H1 (cell line): ENCODE data around the gene WASF1. TPM values are rescaled to one million over a fixed set of nuclear protein-coding genes. Genes with fewer than 3 reads are reported as not detected.

Experiments used
- BACH1 ChIP-seq: IDR thresholded peaks from 2 replicates; pipeline ENCODE4 v1.6.1; 2012; ENCODE audit warnings: low read length, improper control_type of control experiment
- HDAC6 ChIP-seq: IDR thresholded peaks from one replicate; pipeline ENCODE4 v1.7.1; 2012; ENCODE audit warnings: low read depth, mild to moderate bottlenecking, inconsistent platforms, low read length, moderate library complexity
- SIX5 ChIP-seq: IDR thresholded peaks from 2 replicates; pipeline ENCODE4 v1.6.1; 2011; ENCODE audit warnings: mild to moderate bottlenecking, low read depth, low read length
- TAF7 ChIP-seq: optimal IDR thresholded peaks from 2 replicates; pipeline ENCODE3; 2011; ENCODE audit warnings: low read depth, mild to moderate bottlenecking, inconsistent platforms, low read length, moderate library complexity, borderline replicate concordance
- YY1 ChIP-seq: IDR thresholded peaks from 2 replicates; pipeline ENCODE4 v1.6.1; 2011; ENCODE audit warnings: low read depth, mild to moderate bottlenecking, low read length
- polyA plus RNA-seq, 7 experiments: library from polyadenylated mRNA; depleted of rRNA in 3 of 7; stranded (reverse) in 5 of 7; unstranded in 2 of 7; fragments of >200 nt in 5 of 7; fragments of 200-250 nt in 2 of 7; gene quantifications; 1 replicate in 5 of 7; 2 replicates in 1 of 7; 4 replicates in 1 of 7; pipeline versions ENCODE4 v1.2.1 to v1.2.3, GENCODE V29; 2011 to 2013; ENCODE audit warnings: missing spikeins in 2 of 7, mixed read lengths in 2 of 7
- total RNA-seq: library from RNA; stranded (reverse); fragmentation: NEBNext Ultra II Directional; extraction: Animal tissue kit (Norgen Biotek cat#: 25700); gene quantifications from 2 replicates; pipeline ENCODE4 v1.2.1, GENCODE V29; 2021
- TF ChIP-seq, protein P1 (sequence below): fragments of 300-600 bp; sonication (generic); IDR thresholded peaks from 2 replicates; pipeline ENCODE4 v1.7.1; 2012; ENCODE audit warnings: low read length, moderate library complexity, mild to moderate bottlenecking, inconsistent platforms; ENCODE audit not compliant: insufficient replicate concordance

WASF1 gene
- total and polyA plus RNA-seq, 2 of the 8 experiments (the other 6 are each of a cell fraction or from before 2014, with no cell fraction given): 37.6 to 39.9 TPM

DNA sequence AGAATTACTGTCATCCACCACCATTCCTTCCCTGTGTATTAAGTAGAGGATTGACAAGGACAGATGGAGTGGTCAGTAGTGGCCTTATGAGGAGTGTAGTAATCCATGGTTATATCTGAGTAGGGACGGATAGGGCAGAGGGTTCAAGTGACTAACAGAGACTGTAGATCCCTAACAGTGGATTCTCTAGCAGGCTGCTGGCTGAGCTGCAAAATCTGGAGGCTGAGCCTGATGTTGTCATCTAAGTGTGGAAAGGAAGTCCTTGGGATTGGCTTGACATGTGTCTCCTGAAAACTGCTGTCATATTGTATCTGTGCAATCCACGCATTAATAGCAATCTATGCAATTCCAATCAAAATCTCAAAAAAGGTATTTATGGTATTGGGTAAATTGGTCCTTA is 94.2 kb downstream of the WASF1 start (continued):
- TF ChIP-seq, protein P1, sequence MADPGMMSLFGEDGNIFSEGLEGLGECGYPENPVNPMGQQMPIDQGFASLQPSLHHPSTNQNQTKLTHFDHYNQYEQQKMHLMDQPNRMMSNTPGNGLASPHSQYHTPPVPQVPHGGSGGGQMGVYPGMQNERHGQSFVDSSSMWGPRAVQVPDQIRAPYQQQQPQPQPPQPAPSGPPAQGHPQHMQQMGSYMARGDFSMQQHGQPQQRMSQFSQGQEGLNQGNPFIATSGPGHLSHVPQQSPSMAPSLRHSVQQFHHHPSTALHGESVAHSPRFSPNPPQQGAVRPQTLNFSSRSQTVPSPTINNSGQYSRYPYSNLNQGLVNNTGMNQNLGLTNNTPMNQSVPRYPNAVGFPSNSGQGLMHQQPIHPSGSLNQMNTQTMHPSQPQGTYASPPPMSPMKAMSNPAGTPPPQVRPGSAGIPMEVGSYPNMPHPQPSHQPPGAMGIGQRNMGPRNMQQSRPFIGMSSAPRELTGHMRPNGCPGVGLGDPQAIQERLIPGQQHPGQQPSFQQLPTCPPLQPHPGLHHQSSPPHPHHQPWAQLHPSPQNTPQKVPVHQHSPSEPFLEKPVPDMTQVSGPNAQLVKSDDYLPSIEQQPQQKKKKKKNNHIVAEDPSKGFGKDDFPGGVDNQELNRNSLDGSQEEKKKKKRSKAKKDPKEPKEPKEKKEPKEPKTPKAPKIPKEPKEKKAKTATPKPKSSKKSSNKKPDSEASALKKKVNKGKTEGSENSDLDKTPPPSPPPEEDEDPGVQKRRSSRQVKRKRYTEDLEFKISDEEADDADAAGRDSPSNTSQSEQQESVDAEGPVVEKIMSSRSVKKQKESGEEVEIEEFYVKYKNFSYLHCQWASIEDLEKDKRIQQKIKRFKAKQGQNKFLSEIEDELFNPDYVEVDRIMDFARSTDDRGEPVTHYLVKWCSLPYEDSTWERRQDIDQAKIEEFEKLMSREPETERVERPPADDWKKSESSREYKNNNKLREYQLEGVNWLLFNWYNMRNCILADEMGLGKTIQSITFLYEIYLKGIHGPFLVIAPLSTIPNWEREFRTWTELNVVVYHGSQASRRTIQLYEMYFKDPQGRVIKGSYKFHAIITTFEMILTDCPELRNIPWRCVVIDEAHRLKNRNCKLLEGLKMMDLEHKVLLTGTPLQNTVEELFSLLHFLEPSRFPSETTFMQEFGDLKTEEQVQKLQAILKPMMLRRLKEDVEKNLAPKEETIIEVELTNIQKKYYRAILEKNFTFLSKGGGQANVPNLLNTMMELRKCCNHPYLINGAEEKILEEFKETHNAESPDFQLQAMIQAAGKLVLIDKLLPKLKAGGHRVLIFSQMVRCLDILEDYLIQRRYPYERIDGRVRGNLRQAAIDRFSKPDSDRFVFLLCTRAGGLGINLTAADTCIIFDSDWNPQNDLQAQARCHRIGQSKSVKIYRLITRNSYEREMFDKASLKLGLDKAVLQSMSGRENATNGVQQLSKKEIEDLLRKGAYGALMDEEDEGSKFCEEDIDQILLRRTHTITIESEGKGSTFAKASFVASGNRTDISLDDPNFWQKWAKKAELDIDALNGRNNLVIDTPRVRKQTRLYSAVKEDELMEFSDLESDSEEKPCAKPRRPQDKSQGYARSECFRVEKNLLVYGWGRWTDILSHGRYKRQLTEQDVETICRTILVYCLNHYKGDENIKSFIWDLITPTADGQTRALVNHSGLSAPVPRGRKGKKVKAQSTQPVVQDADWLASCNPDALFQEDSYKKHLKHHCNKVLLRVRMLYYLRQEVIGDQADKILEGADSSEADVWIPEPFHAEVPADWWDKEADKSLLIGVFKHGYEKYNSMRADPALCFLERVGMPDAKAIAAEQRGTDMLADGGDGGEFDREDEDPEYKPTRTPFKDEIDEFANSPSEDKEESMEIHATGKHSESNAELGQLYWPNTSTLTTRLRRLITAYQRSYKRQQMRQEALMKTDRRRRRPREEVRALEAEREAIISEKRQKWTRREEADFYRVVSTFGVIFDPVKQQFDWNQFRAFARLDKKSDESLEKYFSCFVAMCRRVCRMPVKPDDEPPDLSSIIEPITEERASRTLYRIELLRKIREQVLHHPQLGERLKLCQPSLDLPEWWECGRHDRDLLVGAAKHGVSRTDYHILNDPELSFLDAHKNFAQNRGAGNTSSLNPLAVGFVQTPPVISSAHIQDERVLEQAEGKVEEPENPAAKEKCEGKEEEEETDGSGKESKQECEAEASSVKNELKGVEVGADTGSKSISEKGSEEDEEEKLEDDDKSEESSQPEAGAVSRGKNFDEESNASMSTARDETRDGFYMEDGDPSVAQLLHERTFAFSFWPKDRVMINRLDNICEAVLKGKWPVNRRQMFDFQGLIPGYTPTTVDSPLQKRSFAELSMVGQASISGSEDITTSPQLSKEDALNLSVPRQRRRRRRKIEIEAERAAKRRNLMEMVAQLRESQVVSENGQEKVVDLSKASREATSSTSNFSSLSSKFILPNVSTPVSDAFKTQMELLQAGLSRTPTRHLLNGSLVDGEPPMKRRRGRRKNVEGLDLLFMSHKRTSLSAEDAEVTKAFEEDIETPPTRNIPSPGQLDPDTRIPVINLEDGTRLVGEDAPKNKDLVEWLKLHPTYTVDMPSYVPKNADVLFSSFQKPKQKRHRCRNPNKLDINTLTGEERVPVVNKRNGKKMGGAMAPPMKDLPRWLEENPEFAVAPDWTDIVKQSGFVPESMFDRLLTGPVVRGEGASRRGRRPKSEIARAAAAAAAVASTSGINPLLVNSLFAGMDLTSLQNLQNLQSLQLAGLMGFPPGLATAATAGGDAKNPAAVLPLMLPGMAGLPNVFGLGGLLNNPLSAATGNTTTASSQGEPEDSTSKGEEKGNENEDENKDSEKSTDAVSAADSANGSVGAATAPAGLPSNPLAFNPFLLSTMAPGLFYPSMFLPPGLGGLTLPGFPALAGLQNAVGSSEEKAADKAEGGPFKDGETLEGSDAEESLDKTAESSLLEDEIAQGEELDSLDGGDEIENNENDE: no peak
- TF ChIP-seq TAF7 (no peak), HDAC6 (no peak), BACH1 (no peak), SIX5 (no peak), YY1 (no peak)
